M059J (cell line): ENCODE results near the gene CCIN. TPM values are rescaled to one million over a fixed set of nuclear protein-coding genes. Genes with fewer than 3 reads are reported as not detected.

ENCODE experiments used
- DNase-seq: peaks from one replicate; pipeline ENCODE4 v3.0.0-alpha.2; 2012; ENCODE audit warnings: low read depth
- total RNA-seq: library from RNA; depleted of rRNA; stranded (reverse); fragments of >200 nt; shearing (Covaris generic); gene quantifications from 2 replicates; pipeline ENCODE4 v1.2.3, GENCODE V29; 2014

The CCIN gene
- total RNA-seq, 1 experiment from 2014 or later = 0.42 TPM

DNA sequence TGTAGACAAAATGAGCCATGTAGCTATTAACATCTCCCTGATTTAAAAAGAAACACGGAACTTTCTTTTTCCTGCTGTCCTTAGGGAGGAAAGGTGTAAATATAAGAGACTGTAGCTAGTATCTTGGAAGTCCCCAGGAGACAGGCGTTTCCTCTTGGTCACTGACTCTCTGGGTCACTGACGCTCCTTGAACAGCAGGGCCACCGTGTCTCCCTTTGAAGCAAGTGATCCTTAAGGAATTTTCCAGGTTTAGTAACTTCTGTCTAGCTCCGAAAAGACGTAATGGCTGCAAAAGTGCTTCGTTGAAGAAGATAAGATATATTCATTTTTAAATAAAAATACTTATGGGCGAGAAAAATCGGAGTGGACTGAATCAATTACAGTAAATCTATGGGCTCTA, 20.8 kb downstream of the CCIN start:
- DNase-seq = peak; percentile 41

DNA sequence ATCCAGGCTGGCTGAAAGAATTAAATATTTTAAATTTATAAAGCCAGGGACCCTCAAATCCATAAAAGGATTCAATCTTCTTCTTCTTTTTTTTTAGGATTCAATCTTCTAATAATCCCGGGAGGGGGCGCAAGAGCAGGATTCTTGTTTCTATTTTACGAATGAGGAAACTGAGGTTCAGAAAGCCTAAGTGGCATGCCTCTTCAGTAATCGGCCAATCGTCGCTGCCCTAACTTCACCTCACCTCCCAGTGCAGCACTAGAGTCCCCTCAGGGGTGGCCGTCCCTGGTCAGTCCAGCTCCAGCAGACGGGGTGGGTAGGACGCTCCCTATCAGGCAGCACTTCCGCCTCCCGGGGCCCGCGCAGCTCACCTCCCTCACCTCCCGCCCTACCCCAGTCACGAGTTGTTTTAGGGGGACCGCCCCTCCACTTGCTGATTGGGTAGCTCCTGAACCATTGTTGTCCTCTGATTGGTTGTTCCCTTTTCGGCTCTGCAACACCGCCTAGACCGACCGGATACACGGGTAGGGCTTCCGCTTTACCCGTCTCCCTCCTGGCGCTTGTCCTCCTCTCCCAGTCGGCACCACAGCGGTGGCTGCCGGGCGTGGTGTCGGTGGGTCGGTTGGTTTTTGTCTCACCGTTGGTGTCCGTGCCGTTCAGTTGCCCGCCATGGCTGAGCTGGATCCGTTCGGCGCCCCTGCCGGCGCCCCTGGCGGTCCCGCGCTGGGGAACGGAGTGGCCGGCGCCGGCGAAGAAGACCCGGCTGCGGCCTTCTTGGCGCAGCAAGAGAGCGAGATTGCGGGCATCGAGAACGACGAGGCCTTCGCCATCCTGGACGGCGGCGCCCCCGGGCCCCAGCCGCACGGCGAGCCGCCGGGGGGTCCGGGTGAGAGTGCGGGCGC, 21.5 kb downstream of the CCIN start, which contains the start of gene CLTA:
TSS of gene CLTA (plus strand) at position 534 of the 902 bp plus-strand sequence. CDS start at position 670, 136 bp downstream.
- peak; percentile 100 for DNase-seq

DNA sequence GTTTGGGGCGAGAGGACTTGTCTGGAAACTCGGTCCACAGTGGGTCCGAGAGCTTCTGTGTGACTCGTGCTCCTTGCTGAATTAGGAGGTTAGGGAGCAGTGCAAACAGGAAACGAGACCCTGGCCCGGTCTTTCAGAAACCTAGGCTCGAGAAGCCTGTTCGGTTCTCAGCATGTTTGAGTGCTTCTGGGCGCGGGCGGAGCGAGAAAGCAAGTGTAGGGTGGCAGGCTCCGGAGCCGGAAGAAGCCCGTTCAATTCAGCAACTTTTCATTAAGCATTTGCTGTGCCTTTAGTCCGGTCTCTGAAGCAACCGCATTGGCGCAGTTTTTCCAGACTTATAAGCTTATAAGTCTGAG, 22.1 kb downstream of the CCIN start:
- peak; percentile 45 for DNase-seq

DNA sequence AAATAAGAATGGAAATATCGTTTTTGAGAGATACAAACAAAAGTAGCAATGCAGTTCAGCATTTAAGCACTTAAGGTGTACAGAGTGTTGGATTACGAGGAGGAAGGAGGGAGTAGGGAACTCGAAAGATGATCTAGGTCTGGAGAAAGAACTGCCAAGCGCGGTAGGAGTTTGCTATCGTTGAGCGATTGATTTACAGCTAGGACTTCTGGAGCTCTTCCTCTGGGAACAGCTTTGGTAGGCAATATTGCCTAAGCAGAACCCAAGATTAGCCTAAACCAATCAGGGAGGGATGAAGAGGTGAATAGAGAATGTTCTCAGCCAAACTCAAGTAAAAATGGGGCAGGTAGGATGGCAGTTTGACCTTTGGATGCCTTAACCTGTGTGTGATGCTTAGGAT, 22.5 kb downstream of the CCIN start:
- DNase-seq = peak; percentile 24

DNA sequence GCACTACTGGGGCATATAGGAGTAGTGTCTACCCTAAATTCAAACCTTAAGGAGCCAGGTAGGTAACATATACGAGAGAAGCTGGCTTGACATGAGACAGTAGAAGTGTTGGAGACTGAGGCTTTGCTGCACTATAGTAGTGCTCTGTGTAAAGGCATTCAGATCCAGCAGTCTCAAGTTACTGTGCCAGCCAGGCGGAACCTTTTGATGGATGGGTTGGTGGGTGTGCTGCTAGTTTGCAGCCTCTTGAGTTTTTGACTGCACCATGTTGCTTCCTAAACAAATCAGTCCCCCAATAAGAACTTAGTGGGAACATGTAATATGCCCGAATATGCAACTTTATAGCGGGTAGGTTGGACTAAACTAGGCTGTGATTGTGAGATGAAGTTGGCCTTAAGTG, 23.0 kb downstream of the CCIN start:
- peak; percentile 31 for DNase-seq

DNA sequence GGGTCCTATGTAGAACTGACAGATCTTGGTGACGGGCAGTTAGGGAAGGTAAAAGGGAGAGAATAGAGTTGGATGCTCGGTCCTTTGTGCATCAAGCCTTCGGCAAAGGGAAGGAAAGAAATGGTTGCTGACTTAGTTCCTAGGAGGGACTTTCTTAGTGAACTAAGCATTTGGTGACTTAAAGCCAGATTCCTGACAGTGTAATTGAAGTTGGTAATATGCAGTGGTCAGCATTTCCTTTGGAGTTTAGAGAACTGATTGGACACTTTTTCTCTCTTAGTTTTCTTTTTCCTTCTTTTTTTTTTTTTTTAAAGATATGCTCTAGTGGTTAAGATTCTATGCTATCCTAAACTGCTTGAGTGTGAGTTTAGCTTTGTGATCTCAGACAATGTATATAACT, 23.8 kb downstream of the CCIN start:
- no peak for DNase-seq

DNA sequence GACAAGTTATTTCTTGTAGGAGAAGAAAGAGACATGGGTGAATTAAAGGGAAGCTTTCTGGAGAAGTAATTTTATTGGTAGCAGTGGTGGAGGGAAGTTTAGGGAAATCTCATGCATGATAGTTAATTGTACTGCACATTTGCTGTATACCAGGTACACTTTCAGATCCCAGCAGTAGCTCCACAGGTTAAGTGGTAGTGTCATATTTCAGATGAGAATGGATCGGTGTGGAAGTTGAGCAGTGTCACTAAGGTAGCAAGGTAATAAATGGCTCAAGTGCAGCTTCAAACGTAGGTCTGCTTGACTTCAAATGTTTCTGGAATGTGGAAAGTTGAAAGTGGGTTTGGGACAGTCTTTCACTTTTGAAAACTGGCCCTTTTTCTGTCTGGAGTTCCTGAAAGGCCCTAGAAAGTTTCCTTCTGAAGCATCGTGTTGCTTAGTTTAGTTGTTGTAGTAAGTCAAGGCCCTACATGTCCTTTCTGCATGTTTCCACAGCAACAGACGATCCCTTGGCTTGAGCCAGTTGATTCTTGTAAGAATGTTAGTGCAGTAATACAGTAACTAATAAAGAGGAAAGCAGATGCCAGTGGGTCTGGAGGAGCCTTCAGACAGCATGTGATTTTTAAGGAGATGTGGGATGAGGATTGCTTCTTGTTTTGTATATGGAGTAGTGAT, 25.3 kb downstream of the CCIN start:
- DNase-seq = no peak

DNA sequence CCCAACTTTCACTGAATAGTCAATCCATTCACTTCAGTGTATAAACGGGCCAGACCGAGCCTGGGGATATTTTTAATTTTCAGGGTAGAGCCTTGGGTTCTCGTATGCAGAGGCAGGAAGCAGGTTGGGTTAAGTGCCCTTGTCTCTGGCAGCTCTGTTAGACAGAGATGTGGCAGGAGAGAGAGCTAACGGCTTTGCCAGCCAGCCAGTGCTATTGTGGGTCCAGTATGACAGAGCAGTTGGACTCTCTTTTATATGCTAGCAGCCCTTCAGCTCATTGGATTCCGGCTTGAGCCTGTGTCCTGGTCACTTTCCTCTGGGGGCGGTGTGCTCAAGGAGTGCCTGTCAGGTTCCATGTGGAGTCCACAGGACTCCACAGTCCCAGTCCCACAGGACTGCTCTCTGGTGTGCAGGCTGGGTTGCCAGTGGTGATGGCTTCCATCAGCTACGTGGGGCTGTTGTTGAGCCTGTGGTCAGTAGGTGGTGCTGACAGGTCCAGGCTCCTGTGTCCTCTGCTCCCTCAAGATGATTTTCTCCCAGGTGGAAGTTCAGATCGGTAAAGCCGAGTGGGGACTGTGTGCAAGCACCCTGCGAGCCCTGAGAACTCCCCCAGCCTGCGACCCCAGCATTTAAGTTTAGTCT, 35.8 kb downstream of the CCIN start:
- peak; percentile 31 for DNase-seq

DNA sequence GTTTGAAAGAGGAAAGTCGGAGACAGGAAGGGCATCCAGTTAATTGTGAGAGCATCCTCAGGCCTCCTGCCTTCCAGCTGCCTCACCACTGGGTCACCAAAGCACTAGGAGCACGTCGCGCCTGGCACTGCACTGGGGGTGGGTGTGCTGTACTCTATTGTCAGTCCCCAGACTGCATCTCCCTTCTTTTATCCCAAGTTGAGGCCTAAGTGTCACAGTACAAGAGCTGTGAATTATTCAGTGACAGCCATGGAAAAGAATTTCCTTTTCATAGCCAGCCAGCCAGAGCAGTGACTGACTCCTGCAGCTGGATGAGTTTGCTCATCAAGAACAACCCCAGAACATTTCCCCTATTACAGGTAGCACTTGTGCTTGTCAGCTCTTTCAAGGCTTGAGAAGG, 37.8 kb downstream of the CCIN start:
- DNase-seq = peak; percentile 56

DNA sequence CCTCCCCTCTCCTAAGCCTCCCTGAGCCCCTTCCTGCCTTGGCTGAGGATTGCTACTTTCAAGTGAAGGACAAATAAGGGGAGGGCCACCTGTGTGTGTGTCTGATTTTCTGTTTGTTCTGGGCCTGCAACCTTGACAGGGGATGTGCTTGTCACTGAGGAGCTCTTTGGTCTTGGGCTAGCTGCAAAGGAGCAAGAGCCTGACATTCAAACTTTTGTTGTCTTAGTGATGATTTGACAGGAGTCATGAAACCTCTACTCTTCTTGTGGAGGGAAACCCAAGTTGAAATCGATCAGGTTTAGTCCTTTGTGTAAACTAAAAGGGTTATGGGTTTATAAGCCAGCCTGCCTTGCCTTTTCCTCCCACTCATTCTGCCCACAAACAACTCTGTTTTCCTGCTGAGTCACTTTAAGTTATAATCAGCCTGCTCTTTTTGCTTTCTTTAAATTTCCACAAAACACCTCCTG, 38.4 kb downstream of the CCIN start:
- peak; percentile 40 for DNase-seq

DNA sequence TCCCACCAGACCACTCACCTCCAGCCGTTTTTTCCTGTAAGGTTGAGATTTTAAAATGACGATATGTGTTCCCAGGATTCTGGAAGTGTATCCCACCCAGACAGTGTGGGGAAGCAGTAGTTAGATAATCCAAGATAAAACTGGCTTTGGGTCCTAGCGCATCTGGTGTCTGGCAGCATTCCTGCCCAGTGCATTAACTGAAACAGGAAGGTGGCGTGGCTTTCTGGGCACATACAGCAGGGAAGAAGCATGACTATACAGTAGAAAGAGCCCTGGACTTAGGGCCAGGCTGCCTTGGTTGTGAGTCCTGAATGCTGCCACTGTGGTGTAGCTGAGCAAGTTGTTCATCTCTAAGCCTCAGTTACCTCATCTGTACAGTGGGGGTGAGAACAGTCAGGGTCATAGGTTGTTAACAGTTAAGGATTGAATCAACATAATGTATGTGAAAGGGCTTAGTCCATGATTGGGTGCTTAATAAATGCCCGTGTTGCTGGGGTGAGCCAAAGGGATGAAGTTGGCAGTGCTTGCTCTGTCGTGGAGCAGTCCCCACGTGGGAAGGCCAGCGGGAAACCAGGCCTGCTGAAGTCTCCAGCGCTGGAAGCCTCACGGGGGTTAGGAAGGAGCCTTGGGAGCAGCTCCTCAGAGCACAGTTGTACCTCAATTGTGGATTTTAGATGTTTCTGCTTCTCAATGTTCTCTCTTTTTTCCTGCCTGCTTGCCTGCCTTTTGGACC, 39.5 kb downstream of the CCIN start:
- DNase-seq = no peak

DNA sequence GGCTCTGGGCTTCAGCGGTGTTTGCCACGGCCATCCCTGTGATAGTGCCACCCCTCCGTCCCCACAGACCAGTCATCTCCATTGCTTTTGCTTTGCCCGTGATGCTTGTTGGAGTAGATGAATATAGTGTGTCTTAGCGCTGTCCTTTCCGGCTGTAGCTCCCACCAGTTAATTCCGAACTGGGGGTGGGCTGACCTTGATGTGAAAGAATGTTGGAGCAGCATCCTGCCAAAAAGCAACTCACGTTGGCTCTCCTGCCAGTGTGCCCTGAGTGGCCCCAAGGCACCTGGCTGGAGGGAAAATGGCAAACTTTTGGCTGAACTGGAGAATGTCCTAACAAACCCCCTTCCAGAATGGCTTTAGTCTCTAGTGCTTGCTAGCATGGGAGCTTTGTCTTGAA, 41.5 kb downstream of the CCIN start:
- DNase-seq = no peak

DNA sequence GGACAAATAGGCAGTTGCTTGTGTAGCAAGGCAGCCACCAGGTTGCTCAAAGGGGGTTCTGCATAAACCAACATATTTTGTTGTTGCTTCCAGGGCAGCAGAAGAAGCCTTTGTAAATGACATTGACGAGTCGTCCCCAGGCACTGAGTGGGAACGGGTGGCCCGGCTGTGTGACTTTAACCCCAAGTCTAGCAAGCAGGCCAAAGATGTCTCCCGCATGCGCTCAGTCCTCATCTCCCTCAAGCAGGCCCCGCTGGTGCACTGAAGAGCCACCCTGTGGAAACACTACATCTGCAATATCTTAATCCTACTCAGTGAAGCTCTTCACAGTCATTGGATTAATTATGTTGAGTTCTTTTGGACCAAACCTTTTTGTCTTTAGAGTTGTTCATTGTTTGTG, 42.3 kb downstream of the CCIN start:
- no peak for DNase-seq

DNA sequence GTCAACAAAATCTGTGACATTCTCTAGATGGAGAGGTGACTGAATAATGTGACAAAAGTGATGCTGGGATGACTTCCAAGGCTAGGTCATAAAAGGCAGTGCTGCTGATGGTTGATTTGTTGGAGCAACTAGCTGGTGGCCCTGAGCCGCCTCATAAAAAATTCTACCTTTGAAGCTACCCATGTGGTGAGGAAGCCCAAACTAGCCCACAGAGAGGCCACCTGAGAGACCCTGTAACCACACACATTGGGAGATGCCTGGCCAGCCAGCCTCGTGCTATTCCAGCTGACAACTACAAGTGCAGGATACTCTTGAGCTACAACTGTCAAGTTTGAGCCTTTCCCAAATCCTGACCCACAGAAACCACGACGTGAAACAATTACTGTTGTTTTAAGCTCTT, 44.2 kb downstream of the CCIN start:
- DNase-seq = no peak

DNA sequence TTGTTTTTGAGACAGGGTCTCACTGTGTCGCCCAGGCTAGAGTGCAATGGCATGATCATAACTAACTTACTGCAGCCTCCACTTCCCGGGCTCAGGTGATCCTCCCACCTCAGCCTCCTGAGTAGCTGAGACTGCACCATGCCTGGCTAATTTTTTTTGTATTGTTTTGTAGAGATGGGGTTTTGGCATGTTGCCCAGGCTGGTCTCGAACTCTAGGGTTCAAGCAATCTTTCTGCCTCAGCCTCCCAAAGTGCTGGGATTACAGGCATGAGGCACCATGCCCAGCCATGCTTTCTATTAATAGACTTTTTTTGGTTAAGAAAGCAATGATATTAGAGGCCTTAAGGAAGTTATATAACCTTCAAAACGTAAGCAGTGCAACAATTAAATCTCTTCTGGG, 44.8 kb downstream of the CCIN start:
- DNase-seq = no peak

DNA sequence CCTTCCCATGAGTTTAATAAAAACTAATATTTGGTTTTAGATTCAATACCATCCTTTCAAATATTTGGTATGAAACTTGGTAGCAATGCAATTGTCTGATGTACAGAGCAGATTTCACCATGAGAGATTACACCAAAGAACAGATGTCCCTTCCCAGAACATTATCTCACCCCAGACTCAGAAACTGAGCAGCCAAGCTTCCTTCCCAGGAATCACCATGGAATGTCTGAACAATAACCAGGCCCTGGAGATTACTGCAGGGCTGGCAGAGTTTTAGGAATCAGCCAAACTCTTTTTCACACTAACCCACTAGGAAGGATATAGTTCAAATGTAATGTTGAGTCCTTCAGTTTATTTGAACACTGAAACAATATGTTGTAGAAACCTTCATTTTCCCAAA, 45.4 kb downstream of the CCIN start:
- DNase-seq = no peak

DNA sequence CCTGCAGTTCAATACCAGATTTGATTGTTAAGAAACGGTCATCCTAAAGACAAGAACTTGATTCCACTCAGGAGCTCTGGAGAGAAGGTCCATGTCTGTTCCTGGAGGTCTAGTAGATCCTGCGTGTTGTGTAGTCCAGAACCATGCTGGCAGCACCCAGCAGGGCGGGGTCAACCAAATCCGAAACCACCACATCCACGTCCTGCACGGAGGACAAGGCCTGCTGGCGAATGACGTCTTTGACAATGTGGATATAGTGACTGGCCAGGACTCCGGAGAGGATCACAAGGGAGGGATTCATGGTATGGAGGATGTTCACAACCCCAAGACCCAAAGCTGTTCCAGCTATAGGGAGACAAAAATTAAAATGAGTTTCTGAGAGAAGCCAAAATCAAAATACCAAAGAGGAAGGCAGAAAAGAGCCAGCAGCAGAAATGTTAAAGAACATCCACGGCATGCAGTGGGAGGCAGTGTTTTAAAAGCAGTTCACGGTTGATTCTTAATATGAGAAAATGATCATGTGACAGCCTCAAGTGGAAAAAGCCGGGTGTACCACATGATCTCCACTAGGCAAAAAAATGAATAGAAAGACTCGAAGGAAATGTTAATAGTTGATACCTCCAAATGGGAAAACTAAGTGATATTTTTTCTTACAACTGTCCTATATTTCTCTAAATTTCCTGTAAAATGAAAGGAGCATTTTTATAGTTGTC, 48.2 kb downstream of the CCIN start:
- DNase-seq = no peak

DNA sequence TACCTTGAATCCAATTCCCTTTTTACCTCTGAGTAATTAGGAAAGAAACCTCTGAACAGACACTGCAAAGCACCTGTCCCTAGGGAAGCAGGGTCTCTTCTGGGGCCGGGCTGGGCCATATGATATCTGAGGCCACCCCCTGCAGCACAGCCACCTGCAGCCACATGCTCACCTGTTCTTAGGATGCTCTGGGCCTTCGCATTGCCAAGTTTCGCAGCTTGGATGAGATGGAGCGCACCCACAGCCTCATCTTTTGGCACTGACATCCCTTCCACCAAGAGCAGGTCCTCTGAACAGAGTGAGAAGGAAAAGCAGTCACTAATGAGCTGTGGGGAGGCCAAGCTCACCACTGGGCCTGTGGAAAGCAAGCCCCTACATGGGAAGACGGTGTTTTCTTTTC, 48.8 kb downstream of the CCIN start:
- DNase-seq = no peak

DNA sequence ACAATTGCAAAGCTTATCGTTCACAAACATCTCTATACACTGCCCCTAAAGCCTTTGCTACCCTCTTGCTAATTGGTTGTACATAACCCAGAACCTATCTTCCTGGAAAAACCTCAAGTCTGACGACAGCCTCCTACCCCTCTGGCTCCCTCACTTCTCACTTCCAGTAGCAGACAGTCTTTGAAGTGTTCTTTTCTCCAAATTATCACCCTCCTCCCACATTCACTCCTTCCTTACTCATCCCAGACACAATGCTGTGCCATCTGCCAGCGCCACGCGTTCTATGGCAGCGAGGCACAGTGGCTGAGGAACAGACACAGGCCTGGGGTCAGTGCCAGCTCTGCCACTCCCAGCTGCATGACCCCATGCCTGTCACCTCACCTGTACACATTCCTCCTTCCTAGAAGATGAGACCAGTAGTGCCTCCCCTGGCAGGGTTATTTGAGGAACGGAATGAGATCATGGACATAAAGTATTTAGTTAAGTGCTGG, 49.3 kb downstream of the CCIN start:
- DNase-seq = no peak
